SU-DHL-6 (cell line): Measurements from ENCODE around the gene STK35.

Experiments used
- EZH2phosphoT487 ChIP-seq: fragments of 200-600 bp; sonication (generic), shearing (Covaris generic); conservative IDR thresholded peaks from 2 replicates; pipeline ENCODE4 v1.6.1; 2018; ENCODE audit warnings: mild to moderate bottlenecking, antibody characterized with exemption, low read length, moderate library complexity, mixed read lengths
- TF ChIP-seq, protein P1 (sequence below): fragments of 200-600 bp; sonication (generic); IDR thresholded peaks from one replicate; pipeline ENCODE4 v1.5.1; 2017; ENCODE audit warnings: antibody characterized with exemption, mild to moderate bottlenecking, low read length, moderate library complexity; ENCODE audit not compliant: insufficient read depth, poor library complexity, severe bottlenecking

DNA sequence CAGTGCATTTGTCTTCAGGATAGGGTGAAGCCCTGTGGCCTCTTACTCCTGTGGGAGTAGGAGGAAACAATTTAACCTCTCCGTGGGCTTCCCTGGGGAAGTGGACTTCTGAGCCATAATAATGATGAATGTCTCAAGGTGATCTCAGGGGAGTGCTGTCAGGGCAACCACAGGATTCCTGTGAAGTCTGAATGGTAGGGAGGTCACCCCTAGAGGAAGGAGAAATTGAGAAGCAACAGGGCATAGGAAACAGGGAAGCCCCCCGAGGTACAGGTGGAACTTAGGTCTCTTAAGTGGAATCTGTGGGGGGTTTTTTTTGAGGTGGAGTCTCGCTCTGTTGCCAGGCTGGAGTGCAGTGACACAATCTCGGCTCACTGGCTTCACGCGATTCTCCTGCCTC, 26.9 kb downstream of the STK35 start:
- TF ChIP-seq, protein P1, sequence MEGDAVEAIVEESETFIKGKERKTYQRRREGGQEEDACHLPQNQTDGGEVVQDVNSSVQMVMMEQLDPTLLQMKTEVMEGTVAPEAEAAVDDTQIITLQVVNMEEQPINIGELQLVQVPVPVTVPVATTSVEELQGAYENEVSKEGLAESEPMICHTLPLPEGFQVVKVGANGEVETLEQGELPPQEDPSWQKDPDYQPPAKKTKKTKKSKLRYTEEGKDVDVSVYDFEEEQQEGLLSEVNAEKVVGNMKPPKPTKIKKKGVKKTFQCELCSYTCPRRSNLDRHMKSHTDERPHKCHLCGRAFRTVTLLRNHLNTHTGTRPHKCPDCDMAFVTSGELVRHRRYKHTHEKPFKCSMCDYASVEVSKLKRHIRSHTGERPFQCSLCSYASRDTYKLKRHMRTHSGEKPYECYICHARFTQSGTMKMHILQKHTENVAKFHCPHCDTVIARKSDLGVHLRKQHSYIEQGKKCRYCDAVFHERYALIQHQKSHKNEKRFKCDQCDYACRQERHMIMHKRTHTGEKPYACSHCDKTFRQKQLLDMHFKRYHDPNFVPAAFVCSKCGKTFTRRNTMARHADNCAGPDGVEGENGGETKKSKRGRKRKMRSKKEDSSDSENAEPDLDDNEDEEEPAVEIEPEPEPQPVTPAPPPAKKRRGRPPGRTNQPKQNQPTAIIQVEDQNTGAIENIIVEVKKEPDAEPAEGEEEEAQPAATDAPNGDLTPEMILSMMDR, result no peak
- TF ChIP-seq EZH2phosphoT487, result no peak
